Measurements from ENCODE around the gene SLC24A3.

GRCh38 chr20:19465536-19465935 is 253.1 kb downstream of the SLC24A3 start:
- no peak for TF ChIP-seq POLR2A (IDR thresholded peaks at IDR 0.05)
- TF ChIP-seq, protein P1, sequence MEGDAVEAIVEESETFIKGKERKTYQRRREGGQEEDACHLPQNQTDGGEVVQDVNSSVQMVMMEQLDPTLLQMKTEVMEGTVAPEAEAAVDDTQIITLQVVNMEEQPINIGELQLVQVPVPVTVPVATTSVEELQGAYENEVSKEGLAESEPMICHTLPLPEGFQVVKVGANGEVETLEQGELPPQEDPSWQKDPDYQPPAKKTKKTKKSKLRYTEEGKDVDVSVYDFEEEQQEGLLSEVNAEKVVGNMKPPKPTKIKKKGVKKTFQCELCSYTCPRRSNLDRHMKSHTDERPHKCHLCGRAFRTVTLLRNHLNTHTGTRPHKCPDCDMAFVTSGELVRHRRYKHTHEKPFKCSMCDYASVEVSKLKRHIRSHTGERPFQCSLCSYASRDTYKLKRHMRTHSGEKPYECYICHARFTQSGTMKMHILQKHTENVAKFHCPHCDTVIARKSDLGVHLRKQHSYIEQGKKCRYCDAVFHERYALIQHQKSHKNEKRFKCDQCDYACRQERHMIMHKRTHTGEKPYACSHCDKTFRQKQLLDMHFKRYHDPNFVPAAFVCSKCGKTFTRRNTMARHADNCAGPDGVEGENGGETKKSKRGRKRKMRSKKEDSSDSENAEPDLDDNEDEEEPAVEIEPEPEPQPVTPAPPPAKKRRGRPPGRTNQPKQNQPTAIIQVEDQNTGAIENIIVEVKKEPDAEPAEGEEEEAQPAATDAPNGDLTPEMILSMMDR (IDR thresholded peaks at IDR 0.05), result no peak
